Endothelial cell of umbilical vein (primary cell): ENCODE results near the gene ZNF483. TPM values are rescaled to one million over a fixed set of nuclear protein-coding genes. Genes with fewer than 3 reads are reported as not detected.
A peak's percentile ranks its signal among the peaks of the same experiment; 100 is the strongest.
"Not testable (repeated sequence)": the region's sequence is repeated elsewhere in the genome, so short reads cannot be mapped to it uniquely, and the experiment has no call there.

Experiments used
- BruUV-seq: library from RNA; stranded (reverse); fragments of 400-500 nt; replicated peaks from 2 replicates; lab custom pipeline; 2021; lab: Mats Ljungman, UMichigan
- CTCF ChIA-PET: fragments of 300-600, 350-600 bp; sonication (Branson Sonifier 250); formaldehyde crosslinking; loops from one replicate; lab custom pipeline; 2021; ENCODE audit warnings: antibody characterized with exemption, inconsistent platforms; lab: Charles Lee
- POLR2A ChIA-PET: fragments of 300-600, 350-600 bp; sonication (Branson Sonifier 250); formaldehyde crosslinking; loops from one replicate; lab custom pipeline; 2021; ENCODE audit warnings: antibody characterized with exemption, inconsistent platforms; lab: Charles Lee
- DNase-seq: peaks from one replicate; pipeline ENCODE4 v3.0.0-alpha.2; 2011; ENCODE audit warnings: low read depth, low spot score
- FAIRE-seq: peaks from 2 replicates; lab custom pipeline; 2011; peaks lifted over from hg19 to GRCh38; lab: Jason Lieb, UNC
- H2AFZ ChIP-seq: 2 replicates; pipeline ENCODE4 v1.6.0; 2012; ENCODE audit warnings: low read depth, low read length, control low read depth, inconsistent platforms
- H3K27ac ChIP-seq: 2 replicates; pipeline ENCODE4 v1.5.1; 2011; ENCODE audit warnings: low read depth, mild to moderate bottlenecking, control low read depth, low read length, moderate library complexity; ENCODE audit not compliant: insufficient read depth
- H3K27me3 ChIP-seq, 2 experiments: 2 replicates each; pipeline versions ENCODE4 v1.6.0 to v1.6.1; 2011; ENCODE audit warnings: low read length in 2 of 2, mixed read lengths in 1 of 2; ENCODE audit not compliant: control insufficient read depth in 2 of 2, insufficient read depth in 2 of 2
- H3K36me3 ChIP-seq, 2 experiments: 2 replicates in 1 of 2; 3 replicates in 1 of 2; pipeline ENCODE4 v1.5.1; 2011; ENCODE audit warnings: low read length in 2 of 2, mild to moderate bottlenecking in 1 of 2, moderate library complexity in 1 of 2; ENCODE audit not compliant: control insufficient read depth in 2 of 2, insufficient read depth in 2 of 2; ENCODE audit errors: extremely low read depth in 1 of 2
- H3K4me1 ChIP-seq: 3 replicates; pipeline ENCODE4 v1.5.1; 2011; ENCODE audit warnings: mild to moderate bottlenecking, low read length; ENCODE audit not compliant: control insufficient read depth, insufficient read depth; ENCODE audit errors: extremely low read depth
- H3K4me2 ChIP-seq: 2 replicates; pipeline ENCODE4 v1.6.1; 2011; ENCODE audit warnings: low read length, control low read depth, mixed read lengths; ENCODE audit not compliant: insufficient read depth
- H3K4me3 ChIP-seq, 3 experiments: fragments of 200-600 bp in 1 of 3; sonication (generic), shearing (Covaris generic) in 1 of 3; replicated peaks in 1 of 3; 2 replicates each; pipeline ENCODE4 v1.5.1; 2011 to 2016; ENCODE audit warnings: control low read depth in 3 of 3, low read length in 3 of 3, mild to moderate bottlenecking in 2 of 3, inconsistent platforms in 1 of 3, low read depth in 1 of 3, moderate library complexity in 1 of 3; ENCODE audit not compliant: insufficient read depth in 1 of 3
- H3K79me2 ChIP-seq: 2 replicates; pipeline ENCODE4 v1.6.0; 2012; ENCODE audit warnings: low read length, inconsistent platforms; ENCODE audit not compliant: control insufficient read depth, insufficient read depth
- H3K9ac ChIP-seq: replicated peaks from 2 replicates; pipeline ENCODE3; 2011; ENCODE audit warnings: low read length, control low read depth; ENCODE audit not compliant: insufficient read depth; ENCODE audit errors: extremely low read depth
- H3K9me1 ChIP-seq: replicated peaks from 3 replicates; pipeline ENCODE4 v1.6.0; 2011; ENCODE audit warnings: mild to moderate bottlenecking, low read length; ENCODE audit not compliant: control insufficient read depth, insufficient read depth; ENCODE audit errors: extremely low read depth
- H3K9me3 ChIP-seq: replicated peaks from 2 replicates; pipeline ENCODE4 v1.5.1; 2012; ENCODE audit warnings: low read length, inconsistent platforms; ENCODE audit not compliant: control insufficient read depth, insufficient read depth
- H4K20me1 ChIP-seq: replicated peaks from 2 replicates; pipeline ENCODE3; 2011; ENCODE audit warnings: mild to moderate bottlenecking, low read length; ENCODE audit not compliant: control insufficient read depth, insufficient read depth; ENCODE audit errors: extremely low read depth
- CTCF ChIP-seq, 2 donors: IDR thresholded peaks; 1 replicate in 1 of 2; 2 replicates in 1 of 2; pipeline ENCODE4 v1.5.1; 2011; ENCODE audit warnings: low read length in 2 of 2, mild to moderate bottlenecking in 2 of 2, moderate library complexity in 2 of 2, control low read depth in 1 of 2, inconsistent platforms in 1 of 2, low read depth in 1 of 2; ENCODE audit not compliant: insufficient read depth in 1 of 2; ENCODE audit errors: extremely low read depth in 1 of 2
- EZH2 ChIP-seq: IDR thresholded peaks from 2 replicates; pipeline ENCODE4 v1.6.1; 2012; ENCODE audit warnings: borderline replicate concordance, low read depth, mild to moderate bottlenecking, moderate library complexity, low read length, inconsistent platforms; ENCODE audit not compliant: severe bottlenecking
- FOS ChIP-seq: IDR thresholded peaks from 2 replicates; pipeline ENCODE4 v1.6.1; 2011; ENCODE audit warnings: mild to moderate bottlenecking, low read length, moderate library complexity, borderline replicate concordance; ENCODE audit not compliant: insufficient read depth
- GATA2 ChIP-seq: IDR thresholded peaks from 2 replicates; pipeline ENCODE4 v1.7.0; 2011; ENCODE audit warnings: low read depth, mild to moderate bottlenecking, moderate library complexity, mixed read lengths, low read length; ENCODE audit not compliant: insufficient read length, insufficient read depth
- JUN ChIP-seq: IDR thresholded peaks from 2 replicates; pipeline ENCODE4 v1.6.1; 2011; ENCODE audit warnings: borderline replicate concordance, low read depth; ENCODE audit not compliant: insufficient read length, insufficient read depth
- POLR2A ChIP-seq: IDR thresholded peaks from 2 replicates; pipeline ENCODE4 v1.6.1; 2012; ENCODE audit warnings: low read depth, mild to moderate bottlenecking, control low read depth, low read length
- POLR2AphosphoS5 ChIP-seq: IDR thresholded peaks from 2 replicates; pipeline ENCODE4 v1.6.1; 2012; ENCODE audit warnings: low read depth, mild to moderate bottlenecking, control low read depth, low read length, moderate library complexity; ENCODE audit not compliant: insufficient read depth
- dilution Hi-C: fragments of 300-500 bp; cut with MboI; formaldehyde crosslinking; loops from one replicate; pipeline ENCODE4 v1.15.0; 2019; ENCODE audit warnings: low sequenced_read_pairs; ENCODE audit not compliant: extremely low pct_ligation_motif_present
- intact Hi-C: fragments of 100-400 bp; cut with micrococcal nuclease; formaldehyde crosslinking; loops from one replicate; pipeline ENCODE4 v1.10.0; 2022
- polyA plus RNA-seq, 4 experiments: library from polyadenylated mRNA; depleted of rRNA in 3 of 4; stranded (reverse) in 3 of 4; unstranded in 1 of 4; fragments of >200 nt; gene quantifications; 2 replicates each; pipeline versions ENCODE4 v1.2.1 to v1.2.3, GENCODE V29; 2011 to 2012; ENCODE audit warnings: missing spikeins in 1 of 4
- total RNA-seq: library from RNA; stranded (reverse); gene quantifications from 2 replicates; pipeline ENCODE4 v1.2.3, GENCODE V29; 2021

Gene ZNF483
- total and polyA plus RNA-seq, 2 donors (not counting 3 experiments of a cell fraction or from before 2014, with no cell fraction given): 0.23 to 2.0 TPM

- TSS peak; percentile 31 for BruUV-seq
- no peaks in the 10 kb centered on the region for H3K36me3 ChIP-seq
Measured at GRCh38 chr9:111484572-111484894, 40.4 kb upstream of the ZNF483 start.

GRCh38 chr9:111497196-111497595 lies 27.8 kb upstream of the ZNF483 start:
- H3K27ac ChIP-seq, FAIRE-seq, POLR2A ChIA-PET, H3K4me1 ChIP-seq, BruUV-seq, H3K9ac ChIP-seq, H3K36me3 ChIP-seq, H3K4me2 ChIP-seq, H4K20me1 ChIP-seq, H3K4me3 ChIP-seq, H3K9me1 ChIP-seq, H3K79me2 ChIP-seq, H3K27me3 ChIP-seq, H3K9me3 ChIP-seq, DNase-seq, H2AFZ ChIP-seq, CTCF ChIA-PET, intact Hi-C loops, dilution Hi-C loops: not testable (repeated sequence)

More at GRCh38 chr9:111484572-111484894, 40.4 kb upstream of the ZNF483 start:
- no peaks in the 10 kb centered on the region for H3K27me3 ChIP-seq
- TF ChIP-seq POLR2A (no peak), POLR2AphosphoS5 (no peak), EZH2 (no peak), FOS (no peak), JUN (no peak), CTCF (IDR thresholded peaks at IDR 0.05; ENCODE audit: extremely low read depth in 1 of 2, insufficient read depth in 1 of 2, low read depth in 1 of 2, low read length in 2 of 2) (no peak), GATA2 (no peak)
- H3K4me3 ChIP-seq: peak overlapping the region; percentile 49 to 78 (median 75)
- peak overlapping the region; percentile 70 for H3K27ac ChIP-seq
- H4K20me1 ChIP-seq: peaks cover 6% of the 10 kb centered on the region
- CTCF ChIA-PET: interaction anchor here (1.0 kb wide), 1 partner anchor 40 kb away, joined by 3 read pairs; the partner anchor contains the start of gene ZNF483
- no peaks in the 10 kb centered on the region for H3K9me3 ChIP-seq
- DNase-seq (no peak), FAIRE-seq (no peak)
- intact Hi-C loops: loop anchor here (2.0 to 5.0 kb wide), 2 partner anchors 113 to 146 kb away; partner anchors contain the start of genes DNAJC25 and PTGR1
- POLR2A ChIA-PET: no interaction called here
- H3K9me1 ChIP-seq: no peaks in the 10 kb centered on the region
- peak overlapping the region; percentile 92 for H2AFZ ChIP-seq
- H3K79me2 ChIP-seq: peaks cover 36% of the 10 kb centered on the region
- H3K9ac ChIP-seq: peak overlapping the region; percentile 83
- dilution Hi-C loops: no loop called here
- H3K4me1 ChIP-seq: peaks cover 8% of the 10 kb centered on the region
- H3K4me2 ChIP-seq: peak overlapping the region; percentile 82
